NCI-H2107 treated with DMSO at 0.1 percent for 48 hours (cell line): ENCODE data around the gene OR4D6.
"Not testable (repeated sequence)": the region's sequence is repeated elsewhere in the genome, so short reads cannot be mapped to it uniquely, and the experiment has no call there.

Experiments
- DNase-seq: peaks from one replicate; lab custom pipeline; 2025; ENCODE audit not compliant: unreplicated experiment; lab: John Stamatoyannopoulos, UW

The OR4D6 gene

GRCh38 chr11:59456661-59457060, at the start of gene OR4D6:
Gene OR4D6, plus strand, starts transcription at chr11:59456961. Its CDS starts 0 bp downstream, at chr11:59456961.
- DNase-seq: no peak

GRCh38 chr11:59413646-59414045, 43.1 kb upstream of the OR4D6 start:
- no peak for DNase-seq

GRCh38 chr11:59415111-59415510, 41.6 kb upstream of the OR4D6 start:
- no peak for DNase-seq

GRCh38 chr11:59416613-59417012, 40.1 kb upstream of the OR4D6 start:
- no peak for DNase-seq

- DNase-seq: no peak
These were observed 39.7 kb upstream of the OR4D6 start for GRCh38 chr11:59417023-59417422.

- no peak for DNase-seq
These were observed 38.6 kb upstream of the OR4D6 start for GRCh38 chr11:59418156-59418555.

- DNase-seq: no peak
These were observed 32.9 kb upstream of the OR4D6 start for GRCh38 chr11:59423835-59424234.

- DNase-seq: no peak
These were observed 31.6 kb upstream of the OR4D6 start for GRCh38 chr11:59425131-59425530.

GRCh38 chr11:59426361-59427067, 30.2 kb upstream of the OR4D6 start, which contains the start of gene OR5A2:
Gene OR5A2, minus strand, starts transcription at chr11:59426413. Its CDS starts 3,460 bp downstream, at chr11:59422953.
- DNase-seq: no peak

GRCh38 chr11:59427068-59427382, 29.7 kb upstream of the OR4D6 start:
- no peak for DNase-seq

GRCh38 chr11:59429924-59430516, 26.7 kb upstream of the OR4D6 start:
- peak; percentile 9 for DNase-seq

- DNase-seq: no peak
These were observed 20.6 kb upstream of the OR4D6 start, which contains the start of gene OR5A1 for GRCh38 chr11:59436169-59436568. Gene OR5A1, plus strand, starts transcription at chr11:59436469. Its CDS starts 6,700 bp downstream, at chr11:59443169.

GRCh38 chr11:59437770-59438169, 19.0 kb upstream of the OR4D6 start:
- DNase-seq: no peak

GRCh38 chr11:59445624-59446023, 11.1 kb upstream of the OR4D6 start:
- DNase-seq: not testable (repeated sequence)

- DNase-seq: no peak
These were observed 8.3 kb upstream of the OR4D6 start for GRCh38 chr11:59448484-59448883.

- no peak for DNase-seq
These were observed 3.2 kb downstream of the OR4D6 start for GRCh38 chr11:59459916-59460315.

GRCh38 chr11:59463190-59463641, 6.5 kb downstream of the OR4D6 start:
- no peak for DNase-seq

- no peak for DNase-seq
These were observed 16.3 kb downstream of the OR4D6 start, which contains the start of gene OR4D10 for GRCh38 chr11:59473015-59473414. Gene OR4D10, plus strand, starts transcription at chr11:59473315. Its CDS starts 4,115 bp downstream, at chr11:59477430.

- no peak for DNase-seq
These were observed 18.4 kb downstream of the OR4D6 start for GRCh38 chr11:59475176-59475575.

GRCh38 chr11:59479906-59480305, 23.1 kb downstream of the OR4D6 start:
- DNase-seq: no peak

GRCh38 chr11:59480359-59480758, 23.6 kb downstream of the OR4D6 start:
- DNase-seq: no peak

GRCh38 chr11:59501931-59502330, 45.2 kb downstream of the OR4D6 start:
- DNase-seq: no peak
